GM18909 (cell line): Measurements from ENCODE around the gene ISLR.

ENCODE experiments used
- ATAC-seq: cut with Tn5 transposase; IDR thresholded peaks from one replicate; pipeline ENCODE4 v1.9.1; 2021; ENCODE audit warnings: mild to moderate bottlenecking; ENCODE audit not compliant: unreplicated experiment, poor library complexity

Gene ISLR

GRCh38 chr15:74170875-74171578 is 2.5 kb upstream of the ISLR start:
- ATAC-seq = no peak

GRCh38 chr15:74171965-74172541 is 1.5 kb upstream of the ISLR start:
- ATAC-seq = no peak

- ATAC-seq = no peak
These were observed 670 bp upstream of the ISLR start for GRCh38 chr15:74172701-74173379.

- ATAC-seq = no peak
These were observed 878 bp downstream of the ISLR start for GRCh38 chr15:74174219-74174957.

DNA sequence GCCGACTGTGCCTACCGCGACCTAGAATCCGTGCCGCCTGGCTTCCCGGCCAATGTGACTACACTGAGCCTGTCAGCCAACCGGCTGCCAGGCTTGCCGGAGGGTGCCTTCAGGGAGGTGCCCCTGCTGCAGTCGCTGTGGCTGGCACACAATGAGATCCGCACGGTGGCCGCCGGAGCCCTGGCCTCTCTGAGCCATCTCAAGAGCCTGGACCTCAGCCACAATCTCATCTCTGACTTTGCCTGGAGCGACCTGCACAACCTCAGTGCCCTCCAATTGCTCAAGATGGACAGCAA is 1.4 kb downstream of the ISLR start:
- no peak for ATAC-seq

GRCh38 chr15:74175271-74176191 is 2.0 kb downstream of the ISLR start:
- ATAC-seq = no peak

DNA sequence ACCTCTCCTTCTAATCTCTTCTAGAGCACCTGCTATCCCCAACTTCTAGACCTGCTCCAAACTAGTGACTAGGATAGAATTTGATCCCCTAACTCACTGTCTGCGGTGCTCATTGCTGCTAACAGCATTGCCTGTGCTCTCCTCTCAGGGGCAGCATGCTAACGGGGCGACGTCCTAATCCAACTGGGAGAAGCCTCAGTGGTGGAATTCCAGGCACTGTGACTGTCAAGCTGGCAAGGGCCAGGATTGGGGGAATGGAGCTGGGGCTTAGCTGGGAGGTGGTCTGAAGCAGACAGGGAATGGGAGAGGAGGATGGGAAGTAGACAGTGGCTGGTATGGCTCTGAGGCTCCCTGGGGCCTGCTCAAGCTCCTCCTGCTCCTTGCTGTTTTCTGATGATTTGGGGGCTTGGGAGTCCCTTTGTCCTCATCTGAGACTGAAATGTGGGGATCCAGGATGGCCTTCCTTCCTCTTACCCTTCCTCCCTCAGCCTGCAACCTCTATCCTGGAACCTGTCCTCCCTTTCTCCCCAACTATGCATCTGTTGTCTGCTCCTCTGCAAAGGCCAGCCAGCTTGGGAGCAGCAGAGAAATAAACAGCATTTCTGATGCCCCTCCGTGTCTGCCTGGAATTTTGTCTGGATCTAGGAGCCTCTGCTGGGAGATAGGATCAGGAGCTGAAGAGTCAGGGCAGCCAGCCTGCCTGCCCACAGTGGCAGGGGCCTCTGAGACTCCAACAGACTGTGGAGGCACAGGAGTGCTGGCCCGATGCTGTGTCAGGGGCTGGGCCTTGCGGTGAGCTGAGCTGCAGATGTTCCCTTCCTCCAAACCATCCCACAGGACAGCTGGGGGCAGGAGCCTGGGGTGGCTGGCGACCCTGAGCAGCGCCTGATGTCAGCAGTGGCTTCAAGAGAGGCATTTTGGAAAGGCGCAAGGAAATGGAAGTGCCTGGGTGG is 3.0 kb downstream of the ISLR start:
- no peak for ATAC-seq

GRCh38 chr15:74178326-74179100 is 5.0 kb downstream of the ISLR start:
- no peak for ATAC-seq

- no peak for ATAC-seq
These were observed 5.8 kb downstream of the ISLR start for GRCh38 chr15:74179101-74179841.

DNA sequence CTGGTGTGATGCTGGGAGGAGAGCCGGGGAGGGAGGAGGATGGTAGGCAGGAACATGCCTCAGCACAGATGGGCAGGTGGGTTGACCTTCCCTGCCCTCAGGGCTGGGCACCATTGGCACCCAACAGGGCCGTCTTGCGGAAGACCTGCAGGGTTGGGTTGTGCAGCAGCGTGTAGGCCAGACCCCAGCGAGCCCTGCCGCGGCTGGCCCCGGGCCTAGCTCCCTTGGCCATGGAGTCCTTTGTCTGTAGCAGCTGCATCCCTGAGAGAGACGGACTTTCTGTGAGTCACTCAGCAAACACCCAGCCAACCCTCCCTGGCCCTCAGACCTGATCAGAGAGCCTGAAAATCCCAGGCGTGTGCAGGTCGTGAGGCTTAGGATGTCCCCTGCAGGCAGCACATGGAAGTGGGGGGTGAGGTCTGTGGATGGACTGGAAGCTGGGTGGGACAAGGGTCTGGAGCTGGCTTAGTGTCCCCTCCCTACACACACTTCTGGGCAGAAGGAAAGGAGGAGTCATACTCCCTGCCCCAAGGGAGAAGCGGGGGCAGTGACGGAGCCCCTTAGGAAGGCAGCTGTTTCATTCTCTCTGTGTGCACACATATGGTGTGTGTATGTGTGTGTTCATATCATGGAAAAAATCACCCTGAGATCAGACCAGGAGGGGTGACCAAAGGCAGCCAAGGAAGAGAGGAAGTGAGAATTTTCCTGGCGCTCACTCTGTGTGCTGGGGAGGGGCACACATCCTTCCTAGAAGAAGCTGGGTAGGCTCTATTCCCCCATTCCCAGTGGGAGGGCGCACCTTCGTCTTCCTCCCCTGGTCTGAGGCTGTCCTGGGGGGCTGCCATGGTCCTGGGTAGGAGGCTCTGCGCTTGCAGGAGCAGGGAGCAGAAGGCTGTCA is 6.7 kb downstream of the ISLR start:
- ATAC-seq = no peak

GRCh38 chr15:74180881-74181602 is 7.5 kb downstream of the ISLR start:
- ATAC-seq = no peak

GRCh38 chr15:74182131-74182530 is 8.6 kb downstream of the ISLR start:
- ATAC-seq = no peak

- ATAC-seq = no peak
These were observed 11.1 kb downstream of the ISLR start for GRCh38 chr15:74184582-74185091.

- ATAC-seq = no peak
These were observed 12.3 kb downstream of the ISLR start for GRCh38 chr15:74185710-74186348.

GRCh38 chr15:74188216-74188615 is 14.7 kb downstream of the ISLR start:
- no peak for ATAC-seq
